Suprapubic skin (tissue), 3 donors: ENCODE data around the gene NOVA1.

Source experiments
- EP300 ChIP-seq: sonication (generic); formaldehyde crosslinking; IDR thresholded peaks from one replicate; pipeline ENCODE4 v1.6.1; 2017; ENCODE audit warnings: antibody characterized with exemption
- POLR2A ChIP-seq, 2 donors: fragments of 450-650 bp; IDR thresholded peaks; one replicate each; pipeline ENCODE4 v1.6.1; 2017; ENCODE audit warnings: antibody characterized with exemption in 2 of 2, mild to moderate bottlenecking in 2 of 2, moderate library complexity in 2 of 2
- TF ChIP-seq, protein P1 (sequence below), 2 donors: fragments of 200-600 bp in 1 of 2; fragments of 450-650 bp in 1 of 2; sonication (generic) in 1 of 2; IDR thresholded peaks; one replicate each; pipeline ENCODE4 v1.5.1; 2016 to 2019; ENCODE audit warnings: antibody characterized with exemption in 2 of 2, mild to moderate bottlenecking in 1 of 2, moderate library complexity in 1 of 2

DNA sequence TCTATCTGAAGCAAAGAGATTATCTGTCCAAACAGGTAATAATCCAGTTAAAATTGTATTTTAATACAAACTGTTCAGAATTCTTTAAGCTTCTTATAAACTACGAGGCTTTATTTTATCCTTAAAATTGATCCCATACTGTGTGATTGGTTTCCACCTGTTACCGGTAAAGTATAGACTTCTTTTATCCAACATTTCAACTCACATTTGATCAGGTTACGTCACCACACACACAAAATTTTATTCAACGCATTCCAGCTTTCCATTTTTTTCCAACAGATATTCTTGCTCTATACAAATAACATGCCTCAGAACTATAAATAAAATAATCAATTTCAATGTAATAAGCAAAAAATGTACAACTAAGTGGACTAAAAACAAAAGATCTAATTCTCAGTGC is 4.5 kb downstream of the NOVA1 start:
- TF ChIP-seq, protein P1, sequence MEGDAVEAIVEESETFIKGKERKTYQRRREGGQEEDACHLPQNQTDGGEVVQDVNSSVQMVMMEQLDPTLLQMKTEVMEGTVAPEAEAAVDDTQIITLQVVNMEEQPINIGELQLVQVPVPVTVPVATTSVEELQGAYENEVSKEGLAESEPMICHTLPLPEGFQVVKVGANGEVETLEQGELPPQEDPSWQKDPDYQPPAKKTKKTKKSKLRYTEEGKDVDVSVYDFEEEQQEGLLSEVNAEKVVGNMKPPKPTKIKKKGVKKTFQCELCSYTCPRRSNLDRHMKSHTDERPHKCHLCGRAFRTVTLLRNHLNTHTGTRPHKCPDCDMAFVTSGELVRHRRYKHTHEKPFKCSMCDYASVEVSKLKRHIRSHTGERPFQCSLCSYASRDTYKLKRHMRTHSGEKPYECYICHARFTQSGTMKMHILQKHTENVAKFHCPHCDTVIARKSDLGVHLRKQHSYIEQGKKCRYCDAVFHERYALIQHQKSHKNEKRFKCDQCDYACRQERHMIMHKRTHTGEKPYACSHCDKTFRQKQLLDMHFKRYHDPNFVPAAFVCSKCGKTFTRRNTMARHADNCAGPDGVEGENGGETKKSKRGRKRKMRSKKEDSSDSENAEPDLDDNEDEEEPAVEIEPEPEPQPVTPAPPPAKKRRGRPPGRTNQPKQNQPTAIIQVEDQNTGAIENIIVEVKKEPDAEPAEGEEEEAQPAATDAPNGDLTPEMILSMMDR (IDR thresholded peaks at IDR 0.05), result no peak
- TF ChIP-seq POLR2A (IDR thresholded peaks at IDR 0.05), result no peak
- no peak for TF ChIP-seq EP300
